PC-9 (cell line): ENCODE measurements around the gene EPB41L3. TPM values are rescaled to one million over a fixed set of nuclear protein-coding genes. Genes with fewer than 3 reads are reported as not detected.

Source experiments
- BruUV-seq: library from RNA; stranded (reverse); fragments of 400-500 nt; replicated peaks from 2 replicates; lab custom pipeline; 2021; lab: Mats Ljungman, UMichigan
- CTCF ChIA-PET: fragments of 300-600 bp; sonication (Branson Sonifier 250); formaldehyde crosslinking; loops from one replicate; lab custom pipeline; 2022; ENCODE audit warnings: antibody characterized with exemption; lab: Charles Lee
- POLR2A ChIA-PET: fragments of 300-600 bp; sonication (Branson Sonifier 250); formaldehyde crosslinking; loops from one replicate; lab custom pipeline; 2022; ENCODE audit warnings: antibody characterized with exemption; ENCODE audit not compliant: unreplicated experiment; lab: Charles Lee
- DNase-seq, 2 experiments: peaks; one replicate each; pipeline versions ENCODE4 v3.0.0 to v3.0.0-alpha.2; 2015 to 2022; ENCODE audit warnings: mixed read lengths in 1 of 2
- H2AFZ ChIP-seq: fragments of 200-600 bp; sonication (generic); 2 replicates; pipeline ENCODE4 v1.8.1; 2017; ENCODE audit warnings: antibody characterized with exemption
- H3F3A ChIP-seq: fragments of 200-600 bp; sonication (generic); 2 replicates; pipeline ENCODE4 v1.8.1; 2017; ENCODE audit warnings: antibody characterized with exemption, mild to moderate bottlenecking, low read depth; ENCODE audit not compliant: insufficient read depth
- H3K27ac ChIP-seq: fragments of 200-600 bp; sonication (generic); 2 replicates; pipeline ENCODE4 v1.6.1; 2016; ENCODE audit warnings: mixed run types
- H3K27me3 ChIP-seq: fragments of 200-600 bp; sonication (generic); 2 replicates; pipeline ENCODE4 v1.6.1; 2016; ENCODE audit warnings: low read depth, mixed run types; ENCODE audit not compliant: insufficient read depth
- H3K36me3 ChIP-seq: fragments of 200-600 bp; sonication (generic); 2 replicates; pipeline ENCODE4 v1.6.1; 2016; ENCODE audit warnings: low read depth, mixed run types
- H3K4me1 ChIP-seq: fragments of 200-600 bp; sonication (generic); replicated peaks from 2 replicates; pipeline ENCODE4 v1.6.1; 2016; ENCODE audit warnings: mixed run types; ENCODE audit not compliant: insufficient read depth
- H3K4me2 ChIP-seq: fragments of 200-600 bp; sonication (generic); 2 replicates; pipeline ENCODE4 v1.6.1; 2017; ENCODE audit warnings: mixed run types
- H3K4me3 ChIP-seq: fragments of 200-600 bp; sonication (generic); 2 replicates; pipeline ENCODE4 v1.6.1; 2016; ENCODE audit warnings: mixed run types
- H3K79me2 ChIP-seq: fragments of 200-600 bp; sonication (generic); 2 replicates; pipeline ENCODE4 v1.6.1; 2017; ENCODE audit warnings: low read depth, mixed run types
- H3K9me2 ChIP-seq: fragments of 200-600 bp; sonication (generic); 2 replicates; pipeline ENCODE4 v1.8.1; 2017; ENCODE audit warnings: mild to moderate bottlenecking; ENCODE audit not compliant: insufficient read depth
- H3K9me3 ChIP-seq: fragments of 200-600 bp; sonication (generic); 2 replicates; pipeline ENCODE4 v1.8.1; 2016; ENCODE audit warnings: low read depth; ENCODE audit not compliant: insufficient read depth
- H4K20me1 ChIP-seq: fragments of 200-600 bp; sonication (generic); 2 replicates; pipeline ENCODE4 v1.8.1; 2017; ENCODE audit not compliant: insufficient read depth
- CTCF ChIP-seq: fragments of 200-600 bp; sonication (generic); conservative IDR thresholded peaks from 2 replicates; pipeline ENCODE4 v1.6.1; 2017; ENCODE audit warnings: mixed run types, antibody characterized with exemption, mild to moderate bottlenecking, moderate library complexity
- EZH2 ChIP-seq: fragments of 200-600 bp; sonication (generic); IDR thresholded peaks from 2 replicates; pipeline ENCODE4 v1.8.0; 2017; ENCODE audit warnings: antibody characterized with exemption, low read depth
- intact Hi-C: fragments of 100-400 bp; cut with micrococcal nuclease; formaldehyde crosslinking; loops from one replicate; pipeline ENCODE4 v1.10.0; 2022; ENCODE audit not compliant: unreplicated experiment
- total RNA-seq: library from RNA; stranded (reverse); gene quantifications from 2 replicates; pipeline ENCODE4 v1.2.3, GENCODE V29; 2021

EPB41L3 gene
- total RNA-seq, 1 experiment from 2014 or later: not detected

GRCh38 chr18:5397102-5397501 is 146.7 kb downstream of the EPB41L3 start:
- no peak overlapping the region for H2AFZ ChIP-seq
- DNase-seq: no peak
- no peaks in the 10 kb centered on the region for H3F3A ChIP-seq
- no peaks in the 10 kb centered on the region for H3K36me3 ChIP-seq
- no peaks in the 10 kb centered on the region for H3K9me2 ChIP-seq
- no peak overlapping the region for H3K27ac ChIP-seq
- no TSS peak for BruUV-seq
- no peaks in the 10 kb centered on the region for H3K79me2 ChIP-seq
- no peaks in the 10 kb centered on the region for H4K20me1 ChIP-seq
- CTCF ChIA-PET: no interaction called here
- H3K4me3 ChIP-seq: no peak overlapping the region
- intact Hi-C loops: no loop called here
- POLR2A ChIA-PET: no interaction called here
- H3K4me2 ChIP-seq: no peak overlapping the region
- H3K27me3 ChIP-seq: 0 out of 2 replicates have a peak, but pooled peaks cover 2% of the 10 kb centered on the region
- H3K4me1 ChIP-seq: no peaks in the 10 kb centered on the region
- TF ChIP-seq EZH2 (no peak), CTCF (no peak)
- H3K9me3 ChIP-seq: no peaks in the 10 kb centered on the region

GRCh38 chr18:5395860-5396448 is 147.8 kb downstream of the EPB41L3 start:
- no TSS peak for BruUV-seq
- Histone ChIP-seq H3K9me3 (no peaks in the 10 kb centered on the region), H3K27me3 (0 out of 2 replicates have a peak, but pooled peaks cover 2% of the 10 kb centered on the region), H3K36me3 (no peaks in the 10 kb centered on the region), H2AFZ (no peak overlapping the region), H4K20me1 (no peaks in the 10 kb centered on the region), H3K79me2 (no peaks in the 10 kb centered on the region), H3K27ac (no peak overlapping the region), H3K4me1 (no peaks in the 10 kb centered on the region), H3K4me3 (no peak overlapping the region), H3K9me2 (no peaks in the 10 kb centered on the region), H3K4me2 (no peak overlapping the region), H3F3A (no peaks in the 10 kb centered on the region)
- ChIA-PET POLR2A (no interaction called here), CTCF (no interaction called here)
- no peak for DNase-seq
- intact Hi-C loops: no loop called here
- TF ChIP-seq CTCF: no peak
- TF ChIP-seq EZH2: no peak

DNA sequence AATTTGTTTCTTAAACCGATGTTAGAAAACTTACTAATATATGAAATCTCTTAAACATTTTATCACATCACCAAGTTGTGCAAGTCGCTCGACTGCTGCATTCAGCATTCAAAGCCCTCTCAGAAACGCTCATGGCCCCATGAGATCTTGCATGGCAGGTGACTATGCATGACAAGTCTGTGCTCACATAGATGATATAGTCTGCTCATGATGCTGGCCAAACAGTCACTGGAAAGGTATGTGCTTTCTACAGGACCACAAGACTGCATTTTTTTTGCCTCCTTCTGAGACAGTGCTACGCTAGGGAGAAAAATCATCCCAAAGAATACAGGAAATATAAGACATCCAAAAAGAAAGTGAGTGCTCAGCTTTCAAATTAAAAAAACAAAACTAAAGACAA is 150.0 kb downstream of the EPB41L3 start:
- CTCF ChIA-PET: no interaction called here
- Histone ChIP-seq H3K27ac (no peak overlapping the region), H2AFZ (no peak overlapping the region), H3K36me3 (no peaks in the 10 kb centered on the region), H3K27me3 (no peaks in the 10 kb centered on the region), H3K4me2 (no peak overlapping the region), H3K9me3 (no peaks in the 10 kb centered on the region), H3K9me2 (no peaks in the 10 kb centered on the region), H3K79me2 (no peaks in the 10 kb centered on the region), H3K4me1 (no peaks in the 10 kb centered on the region), H3K4me3 (no peak overlapping the region), H4K20me1 (no peaks in the 10 kb centered on the region), H3F3A (no peaks in the 10 kb centered on the region)
- POLR2A ChIA-PET: no interaction called here
- intact Hi-C loops: no loop called here
- TF ChIP-seq EZH2: no peak
- TF ChIP-seq CTCF: no peak
- no peak for DNase-seq
- no TSS peak for BruUV-seq
